Esophagus squamous epithelium (tissue), 5 donors: Measurements from ENCODE around the gene GPR78. TPM values are rescaled to one million over a fixed set of nuclear protein-coding genes. Genes with fewer than 3 reads are reported as not detected.

Experiments used
- DNase-seq: peaks from one replicate; lab custom pipeline; 2025; lab: John Stamatoyannopoulos, UW
- H3K27ac ChIP-seq, 4 donors: fragments of 200-600 bp; sonication (generic); one replicate each; pipeline ENCODE4 v1.5.1; 2016 to 2019; ENCODE audit warnings: mild to moderate bottlenecking in 1 of 4
- H3K27me3 ChIP-seq, 4 donors: fragments of 200-600 bp; sonication (generic); 1 replicate in 3 of 4; 2 replicates in 1 of 4; pipeline versions ENCODE4 v1.5.1 to v1.6.0; 2017 to 2021; ENCODE audit warnings: antibody characterized with exemption in 1 of 4
- H3K36me3 ChIP-seq, 3 donors: fragments of 200-600 bp; sonication (generic); one replicate each; pipeline ENCODE4 v1.5.1; 2016 to 2019
- H3K4me1 ChIP-seq, 3 donors: fragments of 200-600 bp; sonication (generic); one replicate each; pipeline ENCODE4 v1.5.1; 2017 to 2019
- H3K4me3 ChIP-seq, 4 donors: fragments of 200-600 bp; sonication (generic); 1 replicate in 3 of 4; 2 replicates in 1 of 4; pipeline ENCODE4 v1.5.1; 2016 to 2019; ENCODE audit warnings: mild to moderate bottlenecking in 2 of 4, moderate library complexity in 1 of 4
- H3K9me3 ChIP-seq, 3 donors: fragments of 200-600 bp; sonication (generic); one replicate each; pipeline ENCODE4 v1.5.1; 2016 to 2019
- CTCF ChIP-seq, 6 experiments: fragments of 450-650 bp in 4 of 6; fragments of 200-600 bp in 2 of 6; sonication (generic) in 2 of 6; IDR thresholded peaks; one replicate each; pipeline ENCODE4 v1.5.1; 2016 to 2019; ENCODE audit warnings: antibody characterized with exemption in 6 of 6, mild to moderate bottlenecking in 4 of 6, moderate library complexity in 4 of 6
- POLR2A ChIP-seq, 4 donors: fragments of 450-650 bp; IDR thresholded peaks; one replicate each; pipeline ENCODE4 v1.6.1; 2017; ENCODE audit warnings: antibody characterized with exemption in 4 of 4, mild to moderate bottlenecking in 4 of 4, moderate library complexity in 3 of 4
- WGBS, 2 donors: methylation state at CpG; one replicate each; pipeline ENCODE4 v1.1.5; 2018; 5-methylcytosine and 5-hydroxymethylcytosine counted together
- intact Hi-C: fragments of 100-400 bp; cut with DNase I; formaldehyde crosslinking; loops from one replicate; pipeline ENCODE4 v1.15.0; 2022
- total RNA-seq, 4 donors: library from RNA; depleted of rRNA; stranded (reverse); fragments of >200 nt; gene quantifications; one replicate each; pipeline ENCODE4 v1.1.0, GENCODE V29; 2016
- donor health status: DM: yes; HTN: yes; CAD: no.

GPR78 gene
- total RNA-seq, 4 donors from 2014 or later, result 2.5 to 8.3 (median 3.1) TPM

DNA sequence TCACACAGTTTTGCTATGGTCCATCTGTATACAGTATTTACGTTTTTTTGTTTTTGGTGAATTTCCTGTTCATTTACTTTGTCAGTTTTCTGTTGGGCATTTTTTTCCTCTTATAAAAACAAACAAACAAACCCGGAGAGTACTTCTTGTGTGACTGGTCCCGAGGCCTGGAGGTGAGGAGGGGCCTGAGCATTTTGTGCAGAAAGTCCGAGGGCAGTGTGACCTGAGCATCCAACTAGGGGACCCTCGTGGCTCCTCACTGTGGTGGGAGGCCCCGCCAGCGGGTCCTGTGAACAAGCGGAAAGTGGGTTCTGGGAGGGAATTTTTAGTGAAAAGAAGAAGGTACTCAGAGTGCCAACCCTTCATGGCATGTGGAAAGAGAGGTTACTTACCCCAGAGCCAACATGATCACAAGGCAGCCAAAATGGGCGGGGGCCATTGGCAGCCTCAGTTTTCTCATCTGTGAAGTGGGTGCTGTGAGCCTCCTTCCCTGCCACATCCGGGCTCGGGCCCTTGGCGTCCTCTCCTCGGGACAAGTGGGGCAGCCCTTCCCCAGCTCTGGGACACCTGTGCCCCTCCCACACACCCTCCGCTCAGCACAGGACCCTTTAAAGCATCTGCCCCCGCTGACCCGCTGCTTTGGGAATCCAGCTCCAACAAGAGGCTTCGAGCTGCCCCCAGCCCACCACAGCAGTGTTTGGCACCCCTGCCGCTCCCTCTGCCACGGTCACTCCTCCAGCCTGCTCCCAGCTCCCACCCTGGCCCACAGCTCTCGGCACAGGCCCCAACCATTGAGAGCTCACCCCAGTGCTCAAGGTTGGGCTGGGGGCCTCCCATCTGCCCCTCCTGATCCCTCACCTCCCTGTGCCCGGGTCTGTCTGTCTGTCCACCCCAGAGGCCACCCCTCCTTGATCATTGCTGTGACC, 22.8 kb upstream of the GPR78 start:
- intact Hi-C loops, result no loop called here
- no peak overlapping the region for H3K27ac ChIP-seq
- no peaks in the 10 kb centered on the region for H3K27me3 ChIP-seq
- DNase-seq, result no peak
- no peaks in the 10 kb centered on the region for H3K36me3 ChIP-seq
- peaks cover 0 to 4% (median 0%) of the 10 kb centered on the region in 3 donors for H3K4me1 ChIP-seq
- 68 to 85% methylated on average over 9 to 12 of the region's 21 CpGs for WGBS, 2 donors
- H3K4me3 ChIP-seq, result no peak overlapping the region
- TF ChIP-seq CTCF (IDR thresholded peaks at IDR 0.05) (no peak), POLR2A (IDR thresholded peaks at IDR 0.05) (no peak)
- H3K9me3 ChIP-seq, result no peaks in the 10 kb centered on the region

- H3K4me3 ChIP-seq, result peak overlapping the region; percentile 0 to 24 (median 10)
- H3K4me1 ChIP-seq, result peaks cover 0 to 4% (median 0%) of the 10 kb centered on the region in 3 donors
- intact Hi-C loops, result no loop called here
- H3K27me3 ChIP-seq, result no peaks in the 10 kb centered on the region
- H3K36me3 ChIP-seq, result no peaks in the 10 kb centered on the region
- TF ChIP-seq CTCF (IDR thresholded peaks at IDR 0.05), result no peak
- TF ChIP-seq POLR2A (IDR thresholded peaks at IDR 0.05), result no peak
- DNase-seq, result no peak
- H3K9me3 ChIP-seq, result no peaks in the 10 kb centered on the region
- 100% methylated on average over 2 of the region's 21 CpGs; no CpG with 5 or more reads in 1 of the 2 donors for WGBS, 2 donors
- H3K27ac ChIP-seq, result peak overlapping the region; percentile 30 to 72 (median 40)
Observed at GRCh38 chr4:8558080-8558960, 21.9 kb upstream of the GPR78 start.

DNA sequence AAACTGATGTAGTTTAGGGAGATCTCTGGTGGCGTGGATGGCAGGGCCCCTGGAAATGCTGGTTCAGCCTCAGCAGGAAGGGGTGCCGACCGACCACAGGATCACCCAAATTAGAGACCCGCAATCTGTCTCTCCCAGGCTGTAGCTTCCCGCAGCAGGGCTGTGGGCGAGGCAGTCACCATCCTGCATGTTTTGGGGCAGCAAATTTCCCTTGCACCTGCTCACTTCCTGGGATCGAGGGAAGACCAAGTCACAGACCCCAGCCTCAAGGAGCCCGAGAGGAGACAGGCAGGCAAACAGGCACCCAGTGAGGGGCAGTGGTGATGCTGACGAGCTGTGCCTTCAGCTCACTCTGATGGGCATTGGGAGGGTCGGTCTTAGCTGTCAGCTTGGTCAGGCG, 21.2 kb upstream of the GPR78 start:
- peak overlapping the region; percentile 30 to 72 (median 40) for H3K27ac ChIP-seq
- no peak for TF ChIP-seq POLR2A (IDR thresholded peaks at IDR 0.05)
- no peak for TF ChIP-seq CTCF (IDR thresholded peaks at IDR 0.05)
- no peaks in the 10 kb centered on the region for H3K9me3 ChIP-seq
- intact Hi-C loops, result no loop called here
- no peaks in the 10 kb centered on the region for H3K36me3 ChIP-seq
- no peaks in the 10 kb centered on the region for H3K27me3 ChIP-seq
- 79 to 81% methylated on average over 7 to 8 of the region's 11 CpGs for WGBS, 2 donors
- H3K4me3 ChIP-seq, result peak overlapping the region; percentile 0 to 28 (median 16)
- no peak for DNase-seq
- H3K4me1 ChIP-seq, result peaks cover 0 to 4% (median 0%) of the 10 kb centered on the region in 3 donors

DNA sequence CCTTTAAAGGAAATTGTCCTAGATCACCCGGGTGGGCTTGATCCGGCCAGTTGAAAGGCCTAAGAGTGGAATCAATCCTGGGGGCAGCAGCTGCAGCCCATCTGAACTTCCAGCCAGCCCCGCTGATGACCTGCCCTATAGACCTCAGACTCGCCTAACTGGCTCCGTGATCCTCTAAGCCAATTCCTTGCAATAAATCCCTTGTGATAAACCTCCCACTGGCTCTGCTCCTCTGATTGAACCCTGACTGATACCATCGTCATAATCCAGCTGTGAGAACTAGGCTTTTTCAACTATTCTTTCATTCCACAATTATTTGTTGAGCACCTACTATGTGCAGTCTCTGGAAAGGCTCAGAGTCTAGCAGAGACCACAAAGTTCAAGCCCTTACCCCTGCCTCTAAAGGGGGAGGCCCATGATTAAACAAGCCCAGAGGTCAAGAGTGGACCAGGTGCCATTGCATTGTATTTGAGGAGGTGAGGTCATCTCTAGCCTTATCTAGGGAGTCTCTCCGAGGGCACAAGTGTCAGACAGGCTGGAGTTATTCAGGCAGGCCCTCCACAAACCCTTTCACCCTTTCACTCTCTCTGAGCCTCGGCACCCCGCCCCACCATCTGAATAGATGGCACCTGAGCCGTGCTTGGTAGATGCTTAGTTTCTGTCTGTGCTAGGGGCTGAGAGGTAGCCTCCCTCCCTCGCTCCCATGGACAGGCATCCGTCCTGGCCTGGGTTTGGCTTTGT, 20.5 kb upstream of the GPR78 start:
- Histone ChIP-seq H3K27me3 (no peaks in the 10 kb centered on the region), H3K4me1 (peaks cover 0 to 4% (median 0%) of the 10 kb centered on the region in 3 donors), H3K27ac (peak overlapping the region; percentile 30 to 72 (median 40)), H3K9me3 (no peaks in the 10 kb centered on the region), H3K4me3 (peak overlapping the region in 3 of 4 donors; percentile 8 to 28 (median 24)), H3K36me3 (no peaks in the 10 kb centered on the region)
- DNase-seq, result no peak
- 58 to 75% methylated on average over 9 to 11 of the region's 12 CpGs for WGBS, 2 donors
- intact Hi-C loops, result no loop called here
- no peak for TF ChIP-seq CTCF (IDR thresholded peaks at IDR 0.05)
- TF ChIP-seq POLR2A (IDR thresholded peaks at IDR 0.05), result no peak
